ENCODE data around the gene PLEKHA1.

DNA sequence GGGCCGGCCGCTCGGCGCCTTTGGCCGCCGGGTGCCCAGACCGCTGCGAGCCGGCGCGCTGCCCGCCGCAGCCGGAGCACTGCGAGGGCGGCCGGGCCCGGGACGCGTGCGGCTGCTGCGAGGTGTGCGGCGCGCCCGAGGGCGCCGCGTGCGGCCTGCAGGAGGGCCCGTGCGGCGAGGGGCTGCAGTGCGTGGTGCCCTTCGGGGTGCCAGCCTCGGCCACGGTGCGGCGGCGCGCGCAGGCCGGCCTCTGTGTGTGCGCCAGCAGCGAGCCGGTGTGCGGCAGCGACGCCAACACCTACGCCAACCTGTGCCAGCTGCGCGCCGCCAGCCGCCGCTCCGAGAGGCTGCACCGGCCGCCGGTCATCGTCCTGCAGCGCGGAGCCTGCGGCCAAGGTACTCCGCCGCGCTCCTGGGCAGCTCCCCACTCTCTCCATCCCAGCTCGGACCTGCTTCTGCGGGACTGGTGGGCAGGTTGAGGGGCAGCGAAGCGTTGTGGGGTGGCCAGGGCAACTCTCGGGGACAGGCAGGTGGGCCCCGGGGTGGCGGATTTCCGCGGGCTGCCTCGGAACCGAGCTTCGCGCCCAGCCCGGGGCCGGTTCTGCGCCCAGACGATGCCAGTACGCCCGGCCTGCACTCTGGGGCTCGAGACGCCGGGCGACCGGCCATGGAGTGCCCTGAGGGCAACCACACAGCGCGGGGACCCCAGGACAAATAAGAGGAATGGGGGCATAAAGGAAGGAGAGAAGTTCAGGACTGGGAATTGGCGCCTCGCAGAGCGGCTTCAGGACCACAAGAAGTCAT, 87.4 kb downstream of the PLEKHA1 start:
- TF ChIP-seq POLR2AphosphoS5 (IDR thresholded peaks at IDR 0.05; ENCODE audit: low read depth, low read length), result no peak
- TF ChIP-seq POLR2A (IDR thresholded peaks at IDR 0.05; ENCODE audit: low read depth, low read length), result no peak
- TF ChIP-seq POU2F2 (IDR thresholded peaks at IDR 0.05; ENCODE audit: low read depth, low read length), result no peak
- TF ChIP-seq SPI1 (IDR thresholded peaks at IDR 0.05; ENCODE audit: low read depth, low read length), result no peak
- no peak for TF ChIP-seq PAX5 (IDR thresholded peaks at IDR 0.05; ENCODE audit: insufficient read depth, low read length, severe bottlenecking)

Measured in GM12891 (cell line).